ENCODE measurements around the gene METRN.

DNA sequence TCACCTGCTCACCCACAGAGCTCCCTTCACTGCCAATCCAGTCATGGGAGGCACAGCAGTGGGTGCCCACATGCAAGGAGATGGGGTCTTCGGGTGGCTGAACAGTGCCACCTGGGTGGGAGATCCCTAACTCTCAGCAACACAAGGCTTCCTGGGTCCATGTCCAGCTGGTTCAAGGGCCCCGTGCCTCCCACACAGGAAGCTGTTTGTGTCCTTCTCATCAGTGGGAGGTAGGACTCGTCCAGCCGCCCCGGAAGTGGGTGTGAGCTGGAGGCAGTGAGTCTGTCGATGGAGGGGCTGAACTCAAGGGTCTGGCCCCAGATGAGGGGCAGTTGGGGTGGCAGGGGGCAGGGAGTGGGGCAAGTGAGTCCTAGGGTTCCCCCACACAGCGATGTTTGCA, 10.9 kb upstream of the METRN start:
- TF ChIP-seq, protein P1, sequence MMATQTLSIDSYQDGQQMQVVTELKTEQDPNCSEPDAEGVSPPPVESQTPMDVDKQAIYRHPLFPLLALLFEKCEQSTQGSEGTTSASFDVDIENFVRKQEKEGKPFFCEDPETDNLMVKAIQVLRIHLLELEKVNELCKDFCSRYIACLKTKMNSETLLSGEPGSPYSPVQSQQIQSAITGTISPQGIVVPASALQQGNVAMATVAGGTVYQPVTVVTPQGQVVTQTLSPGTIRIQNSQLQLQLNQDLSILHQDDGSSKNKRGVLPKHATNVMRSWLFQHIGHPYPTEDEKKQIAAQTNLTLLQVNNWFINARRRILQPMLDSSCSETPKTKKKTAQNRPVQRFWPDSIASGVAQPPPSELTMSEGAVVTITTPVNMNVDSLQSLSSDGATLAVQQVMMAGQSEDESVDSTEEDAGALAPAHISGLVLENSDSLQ (IDR thresholded peaks at IDR 0.05), result no peak
- TF ChIP-seq ELF4 (IDR thresholded peaks at IDR 0.05), result no peak
- TF ChIP-seq HDGF (IDR thresholded peaks at IDR 0.05; ENCODE audit: borderline replicate concordance), result no peak
- TF ChIP-seq SUZ12 (IDR thresholded peaks at IDR 0.05), result no peak
- TF ChIP-seq ZNF384 (IDR thresholded peaks at IDR 0.05), result no peak
- TF ChIP-seq SP1 (IDR thresholded peaks at IDR 0.05), result no peak
- TF ChIP-seq FOXK2 (IDR thresholded peaks at IDR 0.05), result no peak
- TF ChIP-seq FOXA1 (IDR thresholded peaks at IDR 0.05), result no peak
- no peak for TF ChIP-seq BHLHE40 (IDR thresholded peaks at IDR 0.05; ENCODE audit: borderline replicate concordance)
- no peak for TF ChIP-seq L3MBTL2 (conservative IDR thresholded peaks at IDR 0.05)

Measured in HEK293T (cell line).